Measurements from ENCODE around the gene FAM120AOS. TPM values are rescaled to one million over a fixed set of nuclear protein-coding genes. Genes with fewer than 3 reads are reported as not detected.

FAM120AOS gene
- polyA plus RNA-seq, 2 of the 4 experiments (the other 2 are of a cell fraction): 37.1 to 85.3 TPM

- TF ChIP-seq HMGXB4 (CRISPR knock-in tag; IDR thresholded peaks at IDR 0.05; ENCODE audit: borderline replicate concordance): no peak
- no peak for TF ChIP-seq CTCF (IDR thresholded peaks at IDR 0.05)
- TF ChIP-seq KDM1A (IDR thresholded peaks at IDR 0.05; ENCODE audit: low read depth): no peak
- no peak for TF ChIP-seq MAX (IDR thresholded peaks at IDR 0.05)
- no peak for TF ChIP-seq SREBF2 (IDR thresholded peaks at IDR 0.05)
- no peak for TF ChIP-seq USF2 (IDR thresholded peaks at IDR 0.05)
- TF ChIP-seq FOSL2 (IDR thresholded peaks at IDR 0.05): no peak
- no peak for TF ChIP-seq FOSL2 (CRISPR knock-in tag; IDR thresholded peaks at IDR 0.05)
- no peak for TF ChIP-seq JUNB (IDR thresholded peaks at IDR 0.05)
- no peak for TF ChIP-seq KDM5A (IDR thresholded peaks at IDR 0.05)
These were observed 13.2 kb upstream of the FAM120AOS start (continued) for GRCh38 chr9:93466416-93467061.

- no peak for FAIRE-seq
- H3K27ac ChIP-seq: peak overlapping the region; percentile 84
- H3K4me3 ChIP-seq: no peak overlapping the region
- H3K9me3 ChIP-seq: no peaks in the 10 kb centered on the region
- ChIA-PET POLR2A (no interaction called here), CTCF (interaction anchor here (1.5 kb wide), 1 partner anchor 12 kb away, joined by 5 read pairs; the partner anchor contains the start of gene FAM120AOS)
- ATAC-seq: peak; percentile 22 to 27; a peak in 3 of 6 replicates
- 73% methylated on average over 6 of the region's 6 CpGs for WGBS (ENCODE audit: missing lambda C conversion rate)
- peaks cover 90% of the 10 kb centered on the region for H3K4me1 ChIP-seq
- TF ChIP-seq FOSL2 (IDR thresholded peaks at IDR 0.05) (no peak), FOSL2 (CRISPR knock-in tag; IDR thresholded peaks at IDR 0.05) (no peak), POLR2A (IDR thresholded peaks at IDR 0.05; ENCODE audit: low read length) (no peak), CBX2 (IDR thresholded peaks at IDR 0.05; ENCODE audit: borderline replicate concordance, low read depth) (no peak), KDM1A (IDR thresholded peaks at IDR 0.05; ENCODE audit: low read depth) (no peak), MYC (IDR thresholded peaks at IDR 0.05; ENCODE audit: borderline replicate concordance, low read length) (no peak)
- H3K4me2 ChIP-seq: peak overlapping the region; percentile 98
- DNase-seq (ENCODE audit: low read depth in 1 of 2, low spot score in 1 of 2): no peak
These were observed 12.5 kb upstream of the FAM120AOS start for GRCh38 chr9:93465855-93466254.

- H3K4me1 ChIP-seq: peaks cover 90% of the 10 kb centered on the region
- no peak for DNase-seq (ENCODE audit: low read depth in 1 of 2, low spot score in 1 of 2)
- H3K4me3 ChIP-seq: no peak overlapping the region
- WGBS (ENCODE audit: missing lambda C conversion rate): 57% methylated on average over 2 of the region's 2 CpGs
- H3K4me2 ChIP-seq: peak overlapping the region; percentile 98
- no peak for FAIRE-seq
- no peak for ATAC-seq
- H3K9me3 ChIP-seq: no peaks in the 10 kb centered on the region
- ChIA-PET POLR2A (no interaction called here), CTCF (interaction anchor here (1.3 to 1.8 kb wide), 5 partner anchors 9 to 102 kb away, joined by 3 to 8 read pairs (median 5); partner anchors contain the start of gene FAM120AOS)
- peak overlapping the region; percentile 1 to 65; a peak in 4 of 6 replicates for H3K27ac ChIP-seq
- TF ChIP-seq PBX3 (IDR thresholded peaks at IDR 0.05): no peak
- TF ChIP-seq ZFP36 (IDR thresholded peaks at IDR 0.05; ENCODE audit: borderline replicate concordance, partially characterized antibody): no peak
- TF ChIP-seq EHMT2 (IDR thresholded peaks at IDR 0.05; ENCODE audit: low read depth): no peak
- no peak for TF ChIP-seq BCL3 (IDR thresholded peaks at IDR 0.05)
- TF ChIP-seq HES2 (IDR thresholded peaks at IDR 0.05): no peak
- no peak for TF ChIP-seq JUN (IDR thresholded peaks at IDR 0.05)
- TF ChIP-seq ZNF302 (CRISPR knock-in tag; IDR thresholded peaks at IDR 0.05): no peak
- TF ChIP-seq RARB (CRISPR knock-in tag; IDR thresholded peaks at IDR 0.05): no peak
- TF ChIP-seq ESRRA (IDR thresholded peaks at IDR 0.05; ENCODE audit: borderline replicate concordance, low read length): no peak
These were observed 11.5 kb upstream of the FAM120AOS start for GRCh38 chr9:93464876-93465275.
